C1 segment of cervical spinal cord (tissue), 14 donors: ENCODE results near the gene GRIN2B.

Experiments used
- DNase-seq, 14 donors: peaks; one replicate each; lab custom pipeline; 2025; lab: John Stamatoyannopoulos, UW

The GRIN2B gene

DNA sequence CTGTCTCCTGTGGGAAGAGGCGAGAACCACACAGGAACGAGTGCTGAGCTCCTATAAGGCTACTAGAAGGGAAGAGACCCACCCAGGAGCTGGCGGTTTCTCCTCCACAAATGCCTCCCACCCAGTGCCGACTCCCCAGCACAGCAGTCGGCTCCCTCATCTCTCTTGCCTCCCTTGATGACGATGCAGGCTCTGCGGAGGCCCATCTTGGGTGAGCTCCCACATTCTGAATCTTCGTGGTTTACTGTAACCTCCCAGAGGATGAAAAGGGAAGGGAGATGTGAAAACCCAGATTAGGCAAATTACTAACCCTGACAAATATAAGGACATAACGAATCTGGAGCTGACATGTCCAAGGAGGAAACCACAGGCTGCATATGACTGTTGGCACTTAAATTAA lies 23.8 kb downstream of the GRIN2B start:
- DNase-seq: no peak

DNA sequence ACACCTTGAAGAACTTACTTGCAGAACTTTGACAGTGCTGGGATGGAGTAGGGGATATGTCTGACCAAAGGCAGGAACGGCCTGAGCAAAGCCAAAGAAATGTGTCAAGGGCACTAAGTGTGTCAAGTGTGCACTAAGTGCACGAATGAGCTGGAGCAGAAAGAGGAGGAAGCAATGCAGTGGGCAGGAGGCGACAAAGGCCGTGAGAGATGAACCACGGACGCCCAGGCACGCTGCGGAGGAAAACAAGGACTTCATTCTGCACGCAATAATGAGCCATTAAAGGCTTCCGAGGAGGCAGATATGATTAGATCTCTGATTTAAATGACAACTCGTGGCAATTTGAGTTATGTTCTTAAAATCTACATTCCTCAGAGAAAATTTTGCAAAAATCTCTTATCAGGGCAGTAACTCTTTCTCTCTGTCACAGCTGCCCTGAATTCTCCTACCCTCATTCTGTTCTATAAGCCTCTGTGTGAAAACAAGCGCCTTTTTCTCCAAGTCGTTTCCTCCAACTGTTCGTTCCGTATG lies 25.3 kb downstream of the GRIN2B start:
- DNase-seq: peak in 3 of 14 donors; percentile 9 to 22 (median 13)

DNA sequence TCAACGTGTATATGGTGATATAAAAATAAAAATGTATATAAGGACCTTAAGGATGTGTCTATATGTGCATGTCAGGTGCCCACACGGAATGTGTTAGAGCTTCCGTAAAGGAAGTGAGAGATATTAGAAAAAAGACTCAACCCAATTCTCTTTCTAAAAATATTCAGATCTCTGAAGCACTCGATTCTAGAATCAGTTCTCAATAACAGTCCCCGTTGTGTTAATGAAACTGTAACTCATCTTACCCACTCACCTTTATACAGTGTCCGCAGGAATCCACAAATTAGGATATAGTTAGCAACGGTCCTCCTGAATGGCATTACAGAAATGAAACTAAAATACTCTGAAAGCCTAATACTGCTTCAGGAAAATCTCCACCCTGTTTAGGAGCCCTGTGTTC lies 29.3 kb downstream of the GRIN2B start:
- no peak for DNase-seq

DNA sequence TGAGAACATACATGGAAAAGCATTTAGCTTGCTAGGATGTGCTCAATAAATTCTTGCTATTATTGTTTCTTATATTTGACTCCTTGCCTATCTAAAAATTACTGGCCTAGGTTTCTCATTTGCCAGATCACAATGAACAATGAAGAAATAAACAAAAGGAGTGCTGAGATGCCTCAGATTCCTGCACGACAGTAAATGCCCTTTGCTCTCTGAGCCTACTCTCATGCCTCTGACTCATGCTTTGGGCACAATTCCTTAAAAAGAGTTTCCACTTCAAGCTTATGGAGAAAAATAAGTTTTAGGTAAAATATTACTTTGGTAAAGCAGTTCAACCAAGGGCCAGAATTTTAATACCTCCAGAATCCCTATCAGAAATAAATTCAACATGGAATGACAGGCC lies 30.9 kb downstream of the GRIN2B start:
- DNase-seq: no peak

DNA sequence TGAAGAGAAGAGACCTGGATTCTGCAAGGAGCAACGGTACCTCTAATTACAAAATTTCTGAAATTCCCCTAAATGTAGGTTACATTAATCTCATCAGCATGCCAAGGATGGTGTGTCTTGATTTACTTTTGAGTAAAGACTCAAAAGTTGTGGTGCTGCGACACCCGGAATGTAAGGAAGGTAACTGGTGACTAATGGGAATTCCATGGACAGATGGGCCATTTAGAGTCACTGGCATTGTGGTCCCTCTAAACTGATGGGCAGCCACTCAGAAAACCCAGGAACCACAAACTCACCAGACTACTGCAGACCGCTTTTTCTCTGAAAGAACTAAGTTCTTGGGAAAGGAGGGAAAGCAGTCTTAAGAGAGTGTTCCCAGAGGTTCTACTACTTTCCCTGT lies 32.8 kb downstream of the GRIN2B start:
- no peak for DNase-seq

DNA sequence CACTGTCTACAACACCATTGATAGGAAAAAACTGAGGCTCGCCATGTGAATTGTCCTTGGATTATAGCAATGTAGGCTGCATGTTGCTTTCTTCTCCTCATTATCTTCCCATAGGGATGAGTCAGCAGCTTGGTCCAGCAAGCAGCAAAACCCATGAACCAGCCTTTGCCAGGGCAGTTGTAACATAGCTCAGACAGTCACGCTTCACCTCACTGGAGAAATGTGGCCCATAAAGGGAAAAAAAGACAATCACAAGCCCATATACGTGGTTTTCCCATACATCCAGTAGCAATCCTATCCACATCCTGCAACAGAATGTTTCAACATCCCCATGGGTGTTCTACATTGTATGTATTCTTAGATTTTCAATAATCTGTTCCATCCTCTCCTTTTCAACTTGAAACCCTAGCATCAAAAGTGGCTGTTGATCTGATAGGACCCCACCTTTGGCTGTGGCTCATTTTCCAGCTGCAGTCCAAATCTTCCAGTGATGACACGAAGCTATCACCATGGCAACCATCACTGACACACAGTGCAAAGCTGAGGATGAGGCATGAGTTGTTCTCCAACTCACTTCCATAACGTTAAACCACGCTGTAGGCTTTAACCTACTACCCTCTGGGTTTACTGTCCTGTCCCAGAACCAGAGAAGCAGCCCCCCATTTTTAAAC lies 34.0 kb downstream of the GRIN2B start:
- no peak for DNase-seq

DNA sequence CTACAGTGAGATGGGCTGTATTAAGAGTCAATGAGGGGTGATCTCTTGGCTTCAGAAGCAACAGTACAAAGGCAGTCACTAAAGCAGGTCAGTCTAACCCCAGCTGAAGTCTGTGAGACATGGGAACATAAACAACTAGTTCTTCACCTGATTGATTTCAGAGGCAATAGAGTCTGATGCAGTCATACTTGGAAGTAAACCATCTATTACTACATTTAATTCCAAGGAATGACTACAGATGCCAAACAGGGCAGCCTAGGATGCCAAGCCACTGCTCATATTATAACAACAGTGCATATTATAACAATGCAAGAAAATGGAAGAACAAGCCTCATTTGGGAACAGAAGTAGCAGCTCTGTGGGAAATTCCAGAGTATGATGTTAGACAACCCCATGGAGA lies 35.8 kb downstream of the GRIN2B start:
- no peak for DNase-seq

DNA sequence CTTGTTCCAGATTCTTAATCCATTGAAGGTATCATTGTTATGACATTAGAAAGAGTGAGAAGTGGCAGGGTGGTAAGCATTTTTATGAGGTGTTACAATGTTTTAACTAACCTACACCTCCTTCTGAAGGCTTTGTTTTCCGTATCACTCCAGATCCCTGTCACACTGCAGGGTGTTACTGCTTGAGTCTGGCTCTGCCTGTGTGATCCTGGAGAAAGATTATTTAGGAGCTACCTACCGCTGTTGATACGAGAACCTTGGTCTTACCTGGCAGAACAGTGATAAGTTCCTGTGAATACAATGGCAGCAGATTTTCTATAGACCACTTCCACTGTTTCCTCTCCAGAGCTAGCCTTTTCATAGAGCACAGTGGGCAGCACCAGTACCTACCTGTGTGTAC lies 36.2 kb downstream of the GRIN2B start:
- DNase-seq: no peak

DNA sequence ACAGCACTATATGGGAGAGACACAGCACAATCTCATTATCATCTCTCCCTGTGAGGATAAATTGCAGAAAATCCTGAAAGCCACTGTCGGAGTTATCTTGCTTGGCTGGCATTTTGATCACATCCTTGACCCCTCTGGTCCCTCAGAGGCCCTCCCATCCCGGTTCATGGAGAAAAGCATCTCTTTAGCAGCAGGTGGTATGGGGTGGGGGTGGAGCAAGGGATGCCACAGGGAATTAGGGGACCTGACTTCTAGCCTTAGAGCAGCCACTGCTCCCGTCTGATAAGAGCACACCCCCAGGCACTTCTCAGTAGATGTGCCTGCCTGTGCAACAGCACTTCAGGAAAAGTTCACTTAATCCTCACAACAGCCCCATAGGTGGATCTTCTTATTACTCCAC lies 38.6 kb downstream of the GRIN2B start:
- DNase-seq: no peak

DNA sequence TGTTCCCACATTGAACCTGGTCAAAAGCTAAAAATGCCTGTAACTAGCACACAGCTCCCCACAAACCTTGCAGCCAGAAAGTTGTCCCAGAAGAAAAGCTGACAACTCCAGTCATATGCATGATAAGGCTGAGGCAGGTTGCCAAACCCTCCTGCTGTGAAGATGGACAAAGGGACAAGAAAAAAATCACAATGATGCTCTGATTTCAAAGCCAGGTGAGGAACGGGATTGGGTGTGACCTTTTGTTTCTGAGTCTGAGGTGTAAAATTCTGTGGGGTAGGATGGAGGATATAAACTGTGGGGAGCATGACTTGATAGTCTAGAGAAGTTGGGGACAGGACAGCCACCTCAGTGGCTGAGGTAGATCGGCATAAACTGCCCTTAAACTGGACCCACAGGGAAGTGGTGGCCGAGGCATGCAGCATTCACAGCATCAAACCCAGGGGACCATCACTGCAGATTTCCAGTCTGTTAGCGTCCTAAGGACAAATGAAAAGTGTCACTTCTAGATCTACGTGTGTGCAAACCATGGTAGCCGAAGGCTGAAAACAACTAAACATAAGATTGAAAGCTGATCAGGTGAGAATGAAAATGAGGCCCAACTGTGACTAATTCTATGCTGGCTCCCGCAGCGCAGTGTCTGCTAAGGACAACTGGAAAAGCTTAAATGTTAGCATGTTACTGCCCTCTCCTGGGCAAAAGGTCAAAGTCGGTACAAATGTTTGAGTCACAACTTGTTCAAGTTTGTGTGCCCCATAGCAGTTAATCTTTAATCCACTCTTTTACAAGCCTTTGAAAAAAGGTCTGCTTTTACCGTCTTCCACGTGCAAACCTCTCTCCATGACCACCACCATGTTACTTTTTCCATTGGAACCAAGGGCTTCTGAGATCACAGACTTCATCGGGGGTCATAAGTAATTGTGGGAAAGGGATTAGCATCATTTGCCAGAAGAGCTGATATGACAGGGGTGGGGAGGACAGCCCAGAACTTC lies 39.8 kb downstream of the GRIN2B start:
- peak in 3 of 14 donors; percentile 0 to 45 (median 4) for DNase-seq

DNA sequence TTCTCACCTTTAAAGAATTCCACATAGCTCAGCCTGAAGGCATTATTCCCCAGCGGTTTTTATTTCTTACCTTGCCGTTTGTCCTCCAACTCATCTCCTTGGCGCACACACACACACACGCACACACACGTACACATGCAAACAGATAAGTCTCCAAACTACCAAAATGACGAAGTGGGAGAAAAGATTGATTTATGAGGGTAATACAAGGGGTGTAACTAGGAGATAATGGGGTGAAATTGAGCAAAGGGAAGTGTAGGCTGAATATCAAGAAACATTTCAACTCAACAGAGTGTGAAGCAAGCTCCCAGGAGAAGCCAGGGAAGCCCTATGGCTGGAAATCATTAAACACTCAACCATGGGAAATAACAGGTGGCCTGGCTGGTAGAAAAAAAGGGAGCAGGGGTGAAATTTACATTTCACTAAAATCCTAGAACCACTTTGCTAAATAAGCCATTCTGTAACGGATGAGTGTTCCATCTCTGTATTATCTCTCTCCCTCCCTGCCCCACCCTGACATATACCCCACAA lies 41.0 kb downstream of the GRIN2B start:
- DNase-seq: no peak

DNA sequence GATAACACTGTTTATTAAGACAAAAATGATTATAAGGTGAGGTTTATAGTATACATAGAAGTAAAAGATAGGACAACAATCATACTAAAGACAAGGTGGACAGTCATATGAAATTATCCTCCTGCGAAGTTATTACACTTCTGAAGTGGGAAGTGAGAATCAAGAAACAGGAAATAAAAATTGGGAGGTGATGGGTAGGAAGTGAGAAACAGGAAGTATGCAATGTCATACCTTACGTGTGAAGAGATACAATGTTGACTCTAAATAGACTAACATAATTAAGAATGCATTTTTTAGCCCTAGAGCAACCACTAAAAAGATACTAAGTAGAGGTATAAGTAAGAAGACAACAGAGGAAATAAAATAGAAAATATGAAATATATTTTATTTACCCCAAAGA lies 43.7 kb downstream of the GRIN2B start:
- no peak for DNase-seq

DNA sequence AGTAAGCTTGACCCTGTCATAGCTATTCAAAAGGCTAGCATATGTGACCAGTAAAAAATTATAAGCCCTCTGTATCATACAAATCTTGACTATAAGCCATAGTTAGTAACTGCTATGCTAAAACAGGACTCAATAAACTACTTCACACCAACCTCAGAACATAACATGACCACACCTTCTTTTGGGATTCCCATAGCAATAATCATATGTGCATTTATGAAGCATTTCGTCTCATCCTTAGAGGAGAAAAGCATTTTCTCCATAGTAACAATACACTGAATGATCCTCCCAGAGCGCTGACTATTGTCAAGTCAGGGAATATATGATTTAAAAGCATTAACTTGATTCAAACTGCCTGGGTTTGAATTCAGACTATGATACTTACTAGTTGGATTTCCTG lies 46.2 kb downstream of the GRIN2B start:
- no peak for DNase-seq
